NT2/D1 (cell line): Measurements from ENCODE around the gene ARPP21.

Experiments
- SUZ12 ChIP-seq: IDR thresholded peaks from 2 replicates; pipeline ENCODE4 v1.6.1; 2011; ENCODE audit not compliant: insufficient read length, insufficient read depth; ENCODE audit errors: extremely low read depth
- YY1 ChIP-seq: IDR thresholded peaks from 2 replicates; pipeline ENCODE4 v1.6.1; 2011; ENCODE audit not compliant: insufficient read length, insufficient read depth
- ZNF274 ChIP-seq: IDR thresholded peaks from 2 replicates; pipeline ENCODE4 v1.6.1; 2011; ENCODE audit warnings: mild to moderate bottlenecking, low read depth, low read length

- TF ChIP-seq YY1 (no peak), SUZ12 (no peak), ZNF274 (no peak)
Measured at GRCh38 chr3:35688826-35689225, 49.5 kb downstream of the ARPP21 start.
